Dendritic cell treated with granulocyte-macrophage colony-stimulating factor and Interleukin-4, amounts not matched to agents 40 ng/mL and 50 ng/mL, for 4 days (primary cell): Measurements from ENCODE around the gene GMPPA.
A peak's percentile ranks its signal among the peaks of the same experiment; 100 is the strongest.

Experiments used
- H3K27ac Mint-ChIP-seq: one replicate; pipeline ENCODE4 v1.8.0; 2022; ENCODE audit warnings: mild to moderate bottlenecking, mixed read lengths
- H3K27me3 Mint-ChIP-seq: one replicate; pipeline ENCODE4 v1.8.0; 2022; ENCODE audit warnings: mild to moderate bottlenecking, mixed read lengths
- H3K36me3 Mint-ChIP-seq: one replicate; pipeline ENCODE4 v1.8.0; 2022; ENCODE audit warnings: low read depth, mixed read lengths
- H3K4me1 Mint-ChIP-seq: one replicate; pipeline ENCODE4 v1.8.0; 2022; ENCODE audit warnings: low read depth, mixed read lengths
- H3K4me3 Mint-ChIP-seq: one replicate; pipeline ENCODE4 v1.8.0; 2022; ENCODE audit warnings: mild to moderate bottlenecking, moderate library complexity, mixed read lengths
- H3K9me3 Mint-ChIP-seq: one replicate; pipeline ENCODE4 v1.8.0; 2022; ENCODE audit warnings: mixed read lengths
- intact Hi-C: fragments of 100-400 bp; cut with micrococcal nuclease; formaldehyde crosslinking; loops from one replicate; pipeline ENCODE4 v1.15.0; 2022

The GMPPA gene

GRCh38 chr2:219533930-219534661, 35.4 kb downstream of the GMPPA start:
- intact Hi-C loops: no loop called here

DNA sequence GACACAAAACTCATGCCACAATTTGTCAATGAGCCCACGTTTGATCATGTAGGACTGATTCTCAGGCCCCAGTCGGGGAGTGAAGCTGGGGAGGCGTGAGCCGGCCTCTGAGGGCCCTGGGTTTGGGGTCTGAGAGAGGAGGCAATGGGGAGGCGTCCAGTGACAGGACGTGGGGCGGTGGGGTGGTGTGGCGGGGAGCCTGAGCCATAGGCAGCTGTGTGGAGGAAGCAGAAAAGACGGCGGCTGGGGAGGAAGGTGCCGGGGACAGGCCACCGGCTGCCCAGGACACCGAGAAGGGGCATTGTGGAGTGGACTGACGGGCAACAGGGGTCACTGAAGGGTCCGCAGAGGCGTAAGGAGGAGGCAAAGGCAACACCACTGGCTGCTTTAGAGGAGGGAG, 37.7 kb downstream of the GMPPA start:
- Mint-ChIP-seq H3K4me3 (no peak overlapping the region), H3K27me3 (peaks cover 51% of the 10 kb centered on the region), H3K27ac (no peak overlapping the region)

More at GRCh38 chr2:219533930-219534661, 35.4 kb downstream of the GMPPA start:
- no peaks in the 10 kb centered on the region for H3K36me3 Mint-ChIP-seq
- H3K27ac Mint-ChIP-seq: no peak overlapping the region
- no peaks in the 10 kb centered on the region for H3K9me3 Mint-ChIP-seq
- peaks cover 6% of the 10 kb centered on the region for H3K4me1 Mint-ChIP-seq
- no peak overlapping the region for H3K4me3 Mint-ChIP-seq
- peaks cover 59% of the 10 kb centered on the region for H3K27me3 Mint-ChIP-seq

GRCh38 chr2:219536967-219537366, 38.3 kb downstream of the GMPPA start:
- H3K4me1 Mint-ChIP-seq: no peaks in the 10 kb centered on the region
- no peaks in the 10 kb centered on the region for H3K36me3 Mint-ChIP-seq
- no peak overlapping the region for H3K27ac Mint-ChIP-seq
- no peak overlapping the region for H3K4me3 Mint-ChIP-seq
- intact Hi-C loops: no loop called here
- no peaks in the 10 kb centered on the region for H3K9me3 Mint-ChIP-seq
- peaks cover 52% of the 10 kb centered on the region for H3K27me3 Mint-ChIP-seq

More for the DNA sequence above, 37.7 kb downstream of the GMPPA start:
- intact Hi-C loops: no loop called here
- no peaks in the 10 kb centered on the region for H3K4me1 Mint-ChIP-seq
- H3K9me3 Mint-ChIP-seq: no peaks in the 10 kb centered on the region
- H3K36me3 Mint-ChIP-seq: no peaks in the 10 kb centered on the region

DNA sequence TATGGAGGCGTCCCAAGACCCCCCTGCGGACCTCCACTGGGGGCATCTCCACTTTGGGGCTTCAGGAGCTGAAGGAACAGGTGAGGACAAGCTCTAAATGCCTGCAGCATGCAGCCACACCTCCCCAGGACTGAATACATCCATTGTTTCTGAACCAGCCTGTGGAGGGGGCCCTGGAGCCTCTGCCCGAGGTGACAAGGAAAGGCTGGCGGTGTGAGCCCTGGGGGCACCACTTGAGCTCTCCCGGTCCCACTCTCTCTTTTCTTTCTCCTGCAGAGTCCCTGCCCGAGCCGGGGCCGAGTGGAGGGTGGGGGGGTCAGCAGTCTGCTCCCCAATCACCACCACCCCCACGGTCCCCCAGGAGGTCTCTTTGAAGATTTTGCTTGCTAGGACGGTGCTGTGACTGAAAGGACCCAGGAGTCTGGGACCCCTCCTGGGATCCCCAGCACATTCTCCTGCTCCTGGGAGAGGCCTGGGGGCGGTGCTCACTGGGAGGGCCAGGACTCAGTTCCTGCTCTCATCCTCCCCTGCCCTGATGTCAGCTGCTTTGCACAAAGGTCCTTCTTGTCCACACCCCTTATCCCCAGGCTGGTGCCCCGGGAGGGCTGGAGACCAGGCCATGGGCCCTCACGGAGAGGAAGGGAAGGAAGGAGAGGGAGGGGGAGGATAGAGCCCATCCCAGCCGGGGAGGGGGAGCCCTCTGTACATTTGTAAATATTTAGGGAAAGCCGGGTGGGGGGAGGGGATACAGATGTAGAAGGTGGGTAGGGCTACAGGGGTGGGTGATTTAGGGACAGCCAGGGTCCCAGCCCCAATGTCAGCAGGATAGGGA, 39.2 kb downstream of the GMPPA start:
- Mint-ChIP-seq H3K4me1 (no peaks in the 10 kb centered on the region), H3K27ac (no peak overlapping the region), H3K36me3 (no peaks in the 10 kb centered on the region), H3K4me3 (no peak overlapping the region), H3K27me3 (peaks cover 56% of the 10 kb centered on the region), H3K9me3 (no peaks in the 10 kb centered on the region)
- intact Hi-C loops: no loop called here

DNA sequence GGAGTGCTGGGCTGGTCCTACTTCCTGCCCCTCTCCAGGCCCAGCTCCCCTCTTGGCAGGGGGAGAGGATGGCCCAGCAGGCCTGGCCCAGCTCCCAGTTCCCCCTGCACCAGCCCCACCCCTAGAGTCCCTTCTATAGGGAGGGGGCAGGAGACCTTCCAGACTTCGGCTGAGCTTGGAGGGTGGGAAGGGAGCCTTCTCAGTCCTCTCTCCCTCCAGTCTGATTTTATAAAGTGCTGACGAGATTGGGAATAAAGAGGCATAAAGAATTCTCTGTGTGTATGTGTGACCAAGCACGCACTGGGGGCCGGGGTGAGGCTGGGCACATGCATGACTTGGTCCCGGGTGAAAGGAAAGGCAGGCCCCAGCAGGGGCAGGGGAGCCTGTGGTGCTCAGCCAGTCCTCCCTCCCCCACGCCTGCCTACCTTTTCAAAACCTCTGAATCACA, 39.8 kb downstream of the GMPPA start:
- Mint-ChIP-seq H3K4me1 (no peaks in the 10 kb centered on the region), H3K9me3 (no peaks in the 10 kb centered on the region), H3K27ac (no peak overlapping the region), H3K36me3 (no peaks in the 10 kb centered on the region), H3K4me3 (no peak overlapping the region), H3K27me3 (peaks cover 54% of the 10 kb centered on the region)
- intact Hi-C loops: no loop called here

DNA sequence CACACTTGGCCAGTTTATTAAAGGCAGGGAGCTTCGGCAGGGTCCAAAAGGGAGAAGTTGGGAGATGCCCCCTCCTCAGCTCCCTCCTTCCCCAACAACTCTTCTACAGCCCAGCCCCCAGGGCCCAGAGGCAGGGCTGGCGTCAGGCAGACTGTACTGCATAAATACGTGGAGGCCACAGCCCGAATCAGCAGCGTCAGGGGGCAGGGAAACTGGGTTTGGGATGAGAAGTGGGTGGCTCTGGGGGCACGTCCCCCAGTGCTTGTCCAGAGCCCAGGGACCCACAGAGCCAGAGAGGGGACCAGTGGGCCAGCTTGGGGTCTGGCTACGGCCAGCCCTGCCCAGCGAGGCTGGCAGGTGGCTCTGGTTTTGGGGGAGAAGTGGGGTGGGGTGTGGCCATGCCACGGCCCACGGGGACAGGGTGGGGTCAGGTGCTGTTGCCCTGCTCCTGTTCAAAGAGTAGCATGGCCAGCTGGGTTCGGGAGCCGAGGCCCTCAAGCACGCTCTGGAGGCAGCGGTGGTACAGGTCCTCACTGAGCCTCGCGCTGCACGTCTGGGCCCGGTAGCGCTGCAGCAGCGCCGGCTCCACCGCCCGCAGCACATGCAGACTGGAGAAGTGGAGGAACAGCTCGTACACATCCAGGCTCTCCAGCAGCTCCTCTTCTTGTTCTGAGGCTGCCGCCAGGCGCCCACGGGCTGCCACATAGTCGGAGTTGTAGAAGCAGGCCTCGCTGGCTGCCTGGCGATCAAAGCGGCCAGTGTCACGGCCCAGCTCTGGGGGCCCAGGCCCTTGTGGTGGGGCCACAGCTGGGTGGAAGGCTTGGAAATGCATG, 40.5 kb downstream of the GMPPA start:
- no peaks in the 10 kb centered on the region for H3K9me3 Mint-ChIP-seq
- no peak overlapping the region for H3K27ac Mint-ChIP-seq
- H3K4me1 Mint-ChIP-seq: peaks cover 1% of the 10 kb centered on the region
- intact Hi-C loops: no loop called here
- H3K4me3 Mint-ChIP-seq: no peak overlapping the region
- no peaks in the 10 kb centered on the region for H3K36me3 Mint-ChIP-seq
- H3K27me3 Mint-ChIP-seq: peaks cover 57% of the 10 kb centered on the region

- Mint-ChIP-seq H3K27me3 (peaks cover 64% of the 10 kb centered on the region), H3K27ac (no peak overlapping the region), H3K36me3 (no peaks in the 10 kb centered on the region), H3K4me3 (no peak overlapping the region), H3K9me3 (no peaks in the 10 kb centered on the region), H3K4me1 (peaks cover 9% of the 10 kb centered on the region)
- intact Hi-C loops: no loop called here
Observed at GRCh38 chr2:219539926-219540678, 41.4 kb downstream of the GMPPA start.

DNA sequence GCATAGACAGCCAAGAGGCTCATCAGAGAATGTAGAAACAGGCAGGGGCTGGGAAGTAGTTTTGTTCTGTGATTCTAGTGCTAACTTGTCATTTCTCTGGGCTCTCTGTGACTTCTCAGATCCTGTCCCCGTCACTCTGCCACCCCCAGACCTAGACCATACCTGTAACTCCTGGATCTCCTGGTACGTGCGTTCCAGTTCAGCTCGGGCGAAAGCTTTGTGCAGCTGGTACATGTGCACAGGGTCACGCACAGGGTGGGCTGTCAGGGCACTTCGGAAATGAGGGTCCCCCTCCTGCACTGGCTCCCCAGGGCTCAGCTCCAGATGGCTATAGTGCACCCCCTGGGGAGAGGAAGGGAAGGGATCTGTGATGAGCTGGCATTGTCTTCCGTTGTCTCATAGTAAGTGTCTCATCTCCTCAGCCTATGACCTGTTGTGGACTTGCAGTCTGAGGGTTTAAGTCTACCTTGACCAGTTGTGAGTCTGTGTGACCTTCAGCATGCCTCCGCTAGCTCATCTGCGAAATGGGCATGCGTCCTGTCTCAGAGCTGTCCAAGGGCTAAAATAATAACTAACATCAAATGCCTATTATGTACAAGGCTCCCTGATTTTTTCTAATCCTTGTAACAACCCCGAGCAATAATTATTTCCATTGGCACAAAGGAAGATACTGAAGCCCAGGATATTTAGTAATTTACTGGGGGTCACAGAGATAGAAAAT, 42.3 kb downstream of the GMPPA start:
- Mint-ChIP-seq H3K27ac (no peak overlapping the region), H3K4me3 (no peak overlapping the region), H3K9me3 (no peaks in the 10 kb centered on the region), H3K36me3 (no peaks in the 10 kb centered on the region), H3K4me1 (peaks cover 9% of the 10 kb centered on the region), H3K27me3 (peaks cover 72% of the 10 kb centered on the region)
- intact Hi-C loops: loop anchor here (1.0 kb wide), 2 partner anchors 101 to 148 kb away; no protein-coding TSS in a partner anchor

DNA sequence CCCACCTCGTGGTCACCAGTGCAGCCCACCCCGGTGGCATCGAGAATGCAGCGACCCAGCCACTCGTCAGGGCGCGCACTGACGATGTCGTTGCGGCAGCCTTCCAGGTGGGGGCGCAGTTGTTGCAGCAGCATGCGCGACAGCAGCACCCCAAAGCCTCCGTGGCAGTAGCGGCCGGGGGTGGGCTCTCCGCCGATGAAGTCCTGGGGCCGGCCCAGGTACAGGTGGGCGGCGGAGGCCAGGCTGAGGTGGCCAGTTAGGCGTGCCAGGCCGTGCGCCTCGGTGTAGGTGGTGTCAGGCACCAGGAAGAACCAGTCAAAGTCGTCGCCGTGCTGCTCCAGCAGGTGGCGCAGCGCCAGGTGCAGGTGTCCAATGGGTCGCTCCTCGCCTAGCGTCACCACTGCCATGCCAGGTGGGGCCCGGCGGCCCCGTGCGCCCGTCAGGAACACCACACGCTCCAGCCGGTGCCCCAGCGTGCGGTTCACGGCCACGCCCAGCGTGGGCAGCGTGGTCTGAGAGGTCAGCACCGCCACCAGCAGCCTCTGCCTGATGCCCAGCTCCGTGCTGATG, 43.0 kb downstream of the GMPPA start:
- H3K27ac Mint-ChIP-seq: no peak overlapping the region
- peaks cover 9% of the 10 kb centered on the region for H3K4me1 Mint-ChIP-seq
- H3K4me3 Mint-ChIP-seq: peak overlapping the region; percentile 54
- no peaks in the 10 kb centered on the region for H3K36me3 Mint-ChIP-seq
- H3K9me3 Mint-ChIP-seq: no peaks in the 10 kb centered on the region
- intact Hi-C loops: loop anchor here (1.0 kb wide), 2 partner anchors 101 to 148 kb away; no protein-coding TSS in a partner anchor
- H3K27me3 Mint-ChIP-seq: peaks cover 74% of the 10 kb centered on the region

- intact Hi-C loops: no loop called here
- peaks cover 9% of the 10 kb centered on the region for H3K4me1 Mint-ChIP-seq
- H3K36me3 Mint-ChIP-seq: no peaks in the 10 kb centered on the region
Observed at GRCh38 chr2:219542931-219543595, 44.4 kb downstream of the GMPPA start.

DNA sequence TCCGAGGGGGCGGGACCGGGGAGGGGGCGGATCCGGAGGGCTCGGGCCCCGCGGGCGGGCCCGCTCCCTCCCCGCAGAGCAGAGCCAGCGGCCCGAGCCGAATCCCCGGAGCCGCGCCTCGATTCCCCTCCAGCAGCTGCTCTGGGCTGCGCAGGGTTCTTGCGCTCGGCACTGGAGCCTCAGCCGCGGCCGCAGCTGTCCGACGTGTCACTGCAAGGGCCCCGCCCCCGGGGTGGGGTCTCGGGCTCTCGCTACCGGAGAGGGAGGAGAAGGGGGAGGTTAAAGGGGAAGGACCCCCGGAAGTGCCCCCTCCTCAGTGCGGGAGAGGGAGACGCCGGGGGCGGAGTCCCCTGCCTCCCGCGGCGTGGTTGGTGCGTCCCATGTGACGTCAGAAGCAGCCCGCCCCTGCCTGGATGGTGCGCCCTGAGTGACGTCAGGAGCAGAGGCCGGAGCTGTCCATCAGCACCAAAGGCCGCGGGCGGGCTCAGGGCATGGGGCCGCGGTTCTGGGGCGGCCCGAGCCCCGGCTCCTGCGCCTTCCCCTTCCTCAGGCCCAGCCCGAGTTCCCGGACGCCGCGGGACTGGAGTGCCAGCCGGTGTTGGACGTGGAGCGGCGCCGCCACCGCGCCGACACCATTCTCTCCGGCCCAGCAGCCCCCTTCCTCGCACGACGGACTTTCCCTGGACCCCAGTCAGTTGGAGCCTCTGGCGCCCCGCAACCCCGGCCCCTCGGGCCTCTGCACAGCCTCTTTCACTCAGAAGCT, 45.1 kb downstream of the GMPPA start, which contains the start of the genes CHPF and TMEM198:
Gene CHPF (minus strand): TSS at position 214 of the 763 bp plus-strand sequence. CDS start 271 bp downstream, outside the sequence.
Gene TMEM198 (plus strand): TSS at position 433 of the 763 bp plus-strand sequence. CDS start 700 bp downstream, outside the sequence.
- H3K27ac Mint-ChIP-seq: peak within 1 kb of the TSS; percentile 39
- H3K27me3 Mint-ChIP-seq: peaks cover 79% of the 10 kb centered on the region
- peaks cover 9% of the 10 kb centered on the region for H3K4me1 Mint-ChIP-seq

More at GRCh38 chr2:219542931-219543595, 44.4 kb downstream of the GMPPA start:
- Mint-ChIP-seq H3K9me3 (no peaks in the 10 kb centered on the region), H3K27me3 (peaks cover 76% of the 10 kb centered on the region), H3K4me3 (peak overlapping the region; percentile 48), H3K27ac (peak overlapping the region; percentile 39)

More for the DNA sequence above, 45.1 kb downstream of the GMPPA start, which contains the start of the genes CHPF and TMEM198:
- H3K36me3 Mint-ChIP-seq: no peaks in the 10 kb centered on the region
- H3K4me3 Mint-ChIP-seq: peak within 1 kb of the TSS; percentile 76
- intact Hi-C loops: loop anchor here (2.0 kb wide), 1 partner anchor 53 kb away; the partner anchor contains the start of gene STK11IP
- no peaks in the 10 kb centered on the region for H3K9me3 Mint-ChIP-seq
